HG02840 (cell line): ENCODE data around the gene FMO4.
"Not testable (repeated sequence)": the region's sequence is repeated elsewhere in the genome, so short reads cannot be mapped to it uniquely, and the experiment has no call there.

Experiments
- ATAC-seq: cut with Tn5 transposase; IDR thresholded peaks from one replicate; pipeline ENCODE4 v1.9.1; 2021; ENCODE audit warnings: mild to moderate bottlenecking, moderate library complexity, moderate number of reproducible peaks; ENCODE audit not compliant: unreplicated experiment, low FRiP score

Gene FMO4

GRCh38 chr1:171329251-171329650 is 15.3 kb downstream of the FMO4 start:
- no peak for ATAC-seq

- no peak for ATAC-seq
These were observed 20.1 kb downstream of the FMO4 start for GRCh38 chr1:171334024-171334640.

- ATAC-seq = no peak
These were observed 22.0 kb downstream of the FMO4 start for GRCh38 chr1:171335964-171336363.

- ATAC-seq = not testable (repeated sequence)
These were observed 25.4 kb downstream of the FMO4 start for GRCh38 chr1:171339345-171339744.

GRCh38 chr1:171343727-171344472 is 29.9 kb downstream of the FMO4 start:
- ATAC-seq = no peak

GRCh38 chr1:171344473-171344820 is 30.5 kb downstream of the FMO4 start:
- ATAC-seq = no peak

GRCh38 chr1:171345536-171345935 is 31.6 kb downstream of the FMO4 start:
- ATAC-seq = no peak

- ATAC-seq = no peak
These were observed 32.9 kb downstream of the FMO4 start for GRCh38 chr1:171346881-171347280.

GRCh38 chr1:171350594-171350993 is 36.6 kb downstream of the FMO4 start:
- no peak for ATAC-seq

GRCh38 chr1:171351961-171352360 is 38.0 kb downstream of the FMO4 start:
- ATAC-seq = no peak

GRCh38 chr1:171352554-171352953 is 38.6 kb downstream of the FMO4 start:
- no peak for ATAC-seq

- ATAC-seq = no peak
These were observed 41.7 kb downstream of the FMO4 start for GRCh38 chr1:171355727-171356126.

- no peak for ATAC-seq
These were observed 43.2 kb downstream of the FMO4 start for GRCh38 chr1:171357179-171357578.

- not testable (repeated sequence) for ATAC-seq
These were observed 45.3 kb downstream of the FMO4 start for GRCh38 chr1:171359355-171359648.

- ATAC-seq = not testable (repeated sequence)
These were observed 45.9 kb downstream of the FMO4 start for GRCh38 chr1:171359731-171360527.

GRCh38 chr1:171366085-171366484 is 52.1 kb downstream of the FMO4 start:
- ATAC-seq = no peak

GRCh38 chr1:171366816-171367215 is 52.8 kb downstream of the FMO4 start:
- no peak for ATAC-seq

- no peak for ATAC-seq
These were observed 53.5 kb downstream of the FMO4 start for GRCh38 chr1:171367436-171367835.

GRCh38 chr1:171372418-171373084 is 58.6 kb downstream of the FMO4 start:
- no peak for ATAC-seq

GRCh38 chr1:171373357-171374122 is 59.6 kb downstream of the FMO4 start:
- ATAC-seq = not testable (repeated sequence)
